Right renal pelvis (tissue), 4 donors: ENCODE data around the gene AMMECR1. TPM values are rescaled to one million over a fixed set of nuclear protein-coding genes. Genes with fewer than 3 reads are reported as not detected.
A peak's percentile ranks its signal among the peaks of the same experiment; 100 is the strongest.

Source experiments
- DNase-seq, 4 donors: peaks; one replicate each; pipeline ENCODE4 v3.0.0-alpha.2; 2013; ENCODE audit warnings: low read depth in 4 of 4, low spot score in 3 of 4, missing footprints in 1 of 4
- polyA plus RNA-seq, 4 donors: library from polyadenylated mRNA; unstranded; fragments of 120-200 nt; gene quantifications; one replicate each; pipeline ENCODE4 v1.2.1, GENCODE V29; 2013; ENCODE audit not compliant: insufficient read length in 4 of 4

The AMMECR1 gene
- polyA plus RNA-seq, 4 donors, result 17.9 to 21.2 (median 20.1) TPM

- no peak for DNase-seq
Observed at GRCh38 chrX:110315551-110315950, 2.3 kb downstream of the AMMECR1 start.

GRCh38 chrX:110311437-110312230 is 6.3 kb downstream of the AMMECR1 start:
- DNase-seq, result no peak

- no peak for DNase-seq
Observed at GRCh38 chrX:110310896-110311295, 7.0 kb downstream of the AMMECR1 start.

DNA sequence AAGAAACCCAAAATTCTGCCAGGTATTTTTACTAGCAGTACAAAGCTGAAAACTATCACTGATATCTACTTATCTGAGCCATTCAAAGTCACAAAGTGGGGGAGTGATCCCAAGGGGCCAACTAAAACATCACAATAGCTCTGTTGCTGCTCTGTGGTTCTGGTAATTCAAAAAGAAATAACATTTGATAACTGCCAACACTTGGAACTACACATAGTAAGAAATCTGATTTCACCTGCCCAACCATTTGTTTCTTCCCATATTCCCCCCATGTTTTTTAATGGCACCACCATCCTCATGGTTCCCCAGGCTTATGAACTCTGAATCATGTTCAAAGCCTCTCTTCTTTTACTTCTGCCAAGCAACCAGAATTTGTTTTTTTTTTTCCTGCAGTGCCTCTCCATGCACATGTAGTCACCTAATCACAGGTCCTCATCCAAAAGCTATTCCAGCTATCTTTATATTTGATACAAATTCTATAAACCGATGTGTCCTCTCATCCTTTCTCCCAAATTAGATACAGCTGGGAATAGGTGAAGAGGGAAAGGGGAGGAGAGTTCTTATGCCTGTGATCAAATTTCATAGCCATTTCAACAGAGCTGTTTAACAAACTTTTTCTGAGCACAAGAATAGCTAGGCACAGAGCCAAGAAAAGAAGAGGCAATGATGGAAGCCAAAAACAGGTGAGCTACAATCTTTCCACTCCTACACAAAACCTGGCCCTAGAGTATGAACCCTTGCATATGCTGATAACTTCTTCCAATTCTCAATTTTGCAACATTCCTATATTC is 7.7 kb downstream of the AMMECR1 start:
- DNase-seq, result no peak

GRCh38 chrX:110308220-110308619 is 9.7 kb downstream of the AMMECR1 start:
- no peak for DNase-seq

DNA sequence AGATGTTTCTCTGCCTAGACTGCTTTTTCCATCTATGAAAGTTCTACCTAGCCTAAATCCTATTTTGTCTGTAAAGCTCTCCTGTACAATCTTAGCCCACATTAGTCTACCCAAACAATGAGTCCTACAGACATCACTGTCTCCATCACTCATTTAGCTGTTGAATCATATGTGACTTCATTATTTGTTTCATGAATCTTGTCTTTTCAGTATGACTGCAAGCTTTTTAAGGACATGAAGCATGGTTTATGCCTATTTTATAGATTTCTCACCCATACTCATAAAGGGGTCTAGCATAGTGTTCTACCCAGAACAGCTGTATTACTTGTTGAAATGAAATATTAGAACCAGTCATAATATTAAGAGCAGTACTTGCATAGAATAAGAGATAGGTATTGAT is 13.0 kb downstream of the AMMECR1 start:
- no peak for DNase-seq

GRCh38 chrX:110304371-110304770 is 13.5 kb downstream of the AMMECR1 start:
- DNase-seq, result no peak

DNA sequence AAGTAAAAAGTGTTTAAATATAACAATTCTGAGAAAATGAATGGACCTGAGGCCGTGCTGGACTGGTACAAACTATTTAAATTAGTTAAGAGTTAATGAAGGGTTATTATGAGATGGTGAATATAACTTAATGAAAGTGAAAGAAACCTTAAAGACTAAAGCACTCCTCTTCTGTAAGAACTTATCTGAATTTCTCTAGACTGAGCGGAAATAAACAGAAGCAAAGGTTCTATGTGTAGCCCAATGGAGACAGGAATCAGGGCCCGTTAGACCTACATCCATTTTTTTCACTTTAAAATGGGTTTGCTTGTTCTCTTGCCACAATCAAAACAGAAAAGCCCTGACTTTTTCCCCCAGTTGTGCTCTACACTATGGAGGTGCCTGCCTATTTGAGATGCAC is 14.9 kb downstream of the AMMECR1 start:
- no peak for DNase-seq

DNA sequence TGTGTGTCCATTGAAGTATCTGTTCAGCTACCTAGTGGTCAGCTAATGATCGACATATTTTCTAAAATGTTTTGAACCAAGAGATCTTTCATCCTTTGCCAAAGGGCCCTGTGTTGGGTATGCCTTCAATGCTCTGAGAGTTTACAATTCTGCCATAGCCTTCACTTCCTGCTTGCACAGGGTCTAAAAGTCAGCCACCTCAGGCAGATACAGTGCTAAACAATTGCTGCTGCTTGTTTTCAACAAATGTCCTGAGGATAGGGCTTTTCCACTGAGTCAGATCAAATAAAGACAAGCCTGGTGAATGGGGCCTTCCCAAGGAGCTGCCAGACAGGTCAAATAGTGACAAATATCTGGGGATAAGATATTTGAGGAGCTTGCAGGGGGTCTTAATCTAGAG is 16.7 kb downstream of the AMMECR1 start:
- no peak for DNase-seq

DNA sequence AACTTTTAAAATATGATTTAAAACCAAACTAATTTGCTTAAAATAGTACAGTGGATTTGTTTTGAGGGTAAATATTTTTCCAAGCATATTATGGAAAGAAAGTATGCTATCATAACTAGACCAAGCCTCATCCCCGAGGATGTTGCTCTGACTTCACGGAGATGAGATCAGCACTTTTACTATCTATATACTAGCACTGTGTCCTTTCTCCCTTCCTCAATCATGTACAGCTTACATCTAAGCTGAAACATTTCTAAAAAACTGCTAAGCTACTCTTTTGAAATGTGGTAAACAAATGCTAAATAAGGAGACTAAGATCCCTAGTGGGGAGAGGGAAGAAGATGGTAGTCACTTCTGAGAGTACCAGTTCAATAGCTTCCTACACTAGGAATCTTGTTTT is 23.8 kb downstream of the AMMECR1 start:
- no peak for DNase-seq

- DNase-seq, result no peak
Observed at GRCh38 chrX:110293658-110294057, 24.2 kb downstream of the AMMECR1 start.

DNA sequence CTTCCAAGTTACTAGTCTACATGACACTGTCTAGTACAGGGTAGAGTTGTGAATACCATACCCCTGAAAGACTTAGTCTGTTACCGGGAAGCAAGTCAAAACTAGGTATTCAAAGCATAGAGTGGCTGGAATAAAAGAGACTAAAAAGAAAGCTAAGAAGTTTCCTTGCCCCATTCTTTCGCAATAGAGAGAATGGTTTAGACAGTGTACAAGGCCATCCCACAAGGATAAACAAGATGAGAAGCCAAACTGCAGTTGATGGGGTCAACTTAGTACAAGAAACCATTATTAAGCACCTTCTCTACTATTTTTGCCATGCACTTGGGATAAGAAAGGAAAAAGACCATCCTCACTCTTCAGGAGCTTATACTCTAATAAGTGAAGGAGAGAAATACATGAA is 30.3 kb downstream of the AMMECR1 start:
- no peak for DNase-seq

DNA sequence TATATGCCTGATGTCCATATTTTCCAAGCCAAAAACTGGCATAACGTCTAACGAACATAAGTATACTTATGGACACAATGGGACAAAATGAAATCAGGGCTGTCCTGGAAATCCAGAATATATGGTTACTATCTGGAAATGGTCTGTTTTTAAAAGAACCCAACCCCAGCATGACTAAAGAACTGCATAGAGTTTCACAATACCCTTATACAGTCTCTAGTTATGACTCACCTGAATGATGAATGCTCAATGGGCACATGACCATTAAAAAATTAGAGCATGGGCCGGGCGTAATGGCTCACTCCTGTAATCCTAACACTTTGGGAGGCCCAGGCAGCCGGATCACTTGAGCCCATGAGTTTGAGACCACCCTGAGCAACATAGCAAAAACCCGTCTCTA is 31.8 kb downstream of the AMMECR1 start:
- DNase-seq, result no peak

DNA sequence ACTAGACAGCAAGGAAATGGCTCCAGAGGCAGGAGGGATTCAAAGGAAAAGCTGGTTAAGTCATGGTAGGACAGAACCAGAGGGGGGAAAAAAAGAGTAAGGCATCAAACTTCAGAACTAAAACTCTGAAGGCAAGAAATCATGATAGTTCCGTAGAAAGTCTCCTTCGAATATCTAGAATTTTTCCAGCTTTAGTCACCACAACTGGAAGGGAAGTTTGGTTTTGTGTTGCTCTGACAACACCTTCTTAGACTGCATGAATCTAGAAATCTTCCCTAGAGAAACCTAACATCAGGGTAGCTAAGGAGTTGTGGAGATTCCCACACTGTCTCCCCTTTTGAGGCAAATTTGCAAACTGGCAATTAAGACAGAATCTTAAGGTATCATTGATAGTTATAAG is 33.7 kb downstream of the AMMECR1 start:
- no peak for DNase-seq

DNA sequence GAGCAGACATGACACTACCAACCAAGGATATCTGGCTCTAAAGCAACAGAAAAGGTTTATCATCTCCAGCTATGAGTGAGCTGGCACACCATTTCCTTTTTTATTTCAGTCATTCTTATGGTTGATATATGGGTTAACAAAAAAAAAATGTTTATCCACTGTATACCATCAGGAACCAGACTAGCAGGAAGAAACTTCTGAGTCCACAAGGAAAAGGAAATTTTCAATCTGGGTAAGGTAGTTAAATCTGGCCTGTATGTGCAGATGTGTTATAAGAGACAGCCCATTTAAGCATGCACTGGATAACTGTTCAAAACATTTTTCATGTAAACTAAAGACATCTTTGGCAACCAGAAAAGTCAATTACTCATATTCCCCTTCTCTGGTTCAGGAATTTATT is 35.0 kb downstream of the AMMECR1 start:
- no peak for DNase-seq

GRCh38 chrX:110281377-110281776 is 36.5 kb downstream of the AMMECR1 start:
- DNase-seq, result no peak

DNA sequence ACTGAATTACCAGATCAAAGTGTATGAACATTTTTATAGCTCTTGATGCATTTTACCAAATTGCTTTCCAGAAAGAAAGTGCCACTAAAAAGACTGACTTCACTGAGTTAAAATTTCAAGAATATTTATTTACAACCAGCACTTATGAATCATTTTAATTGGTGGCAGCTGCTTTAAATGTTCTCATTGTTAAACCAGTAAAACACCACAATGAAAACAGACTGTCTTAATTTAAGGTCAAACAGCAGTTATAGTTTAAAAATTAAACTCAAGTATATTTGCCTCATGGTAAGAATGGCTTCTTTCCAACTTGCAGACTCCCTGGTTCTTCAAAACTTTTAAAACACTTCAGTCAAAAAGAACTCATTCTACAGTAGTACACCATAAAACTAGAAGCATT is 36.9 kb downstream of the AMMECR1 start:
- peak in 3 of 4 donors; percentile 10 to 24 (median 12) for DNase-seq

DNA sequence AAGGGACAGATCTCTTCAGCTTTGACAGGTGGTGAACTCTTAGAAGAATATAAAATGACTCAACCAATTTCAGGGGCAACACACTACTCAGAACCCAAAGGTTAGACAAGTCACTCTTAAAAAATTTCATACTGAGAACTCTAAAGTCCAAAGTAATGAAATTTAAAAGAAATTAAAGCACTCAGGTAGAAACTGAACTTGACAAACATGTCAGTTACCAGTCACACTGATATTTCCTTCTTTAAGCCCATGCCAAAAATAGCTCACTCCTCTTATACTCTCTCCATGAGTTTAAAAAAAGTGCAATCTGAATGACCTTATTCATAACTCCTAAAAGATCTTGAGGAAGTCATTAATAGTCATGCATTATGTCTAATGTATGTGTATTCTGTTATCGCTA is 40.3 kb downstream of the AMMECR1 start:
- no peak for DNase-seq

GRCh38 chrX:110276778-110277177 is 41.1 kb downstream of the AMMECR1 start:
- DNase-seq, result no peak

DNA sequence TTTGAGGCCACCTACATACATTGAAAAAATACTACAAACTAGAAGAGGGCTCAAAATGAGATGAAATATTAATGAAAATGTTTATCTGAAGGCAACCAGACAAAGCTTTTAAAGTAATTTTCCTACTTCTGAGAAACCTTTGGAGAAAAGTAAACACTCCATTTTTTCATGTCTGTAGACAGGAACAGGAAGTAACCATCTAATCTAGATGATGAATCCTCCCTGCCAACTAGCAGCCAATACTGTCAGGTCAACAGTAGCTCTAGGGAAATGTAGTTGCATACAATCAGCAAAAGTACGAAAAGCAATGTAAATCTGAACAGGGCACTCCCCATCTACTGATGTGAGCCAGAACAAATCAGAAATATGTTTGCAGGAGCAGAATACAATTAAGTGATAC is 49.0 kb downstream of the AMMECR1 start:
- no peak for DNase-seq

DNA sequence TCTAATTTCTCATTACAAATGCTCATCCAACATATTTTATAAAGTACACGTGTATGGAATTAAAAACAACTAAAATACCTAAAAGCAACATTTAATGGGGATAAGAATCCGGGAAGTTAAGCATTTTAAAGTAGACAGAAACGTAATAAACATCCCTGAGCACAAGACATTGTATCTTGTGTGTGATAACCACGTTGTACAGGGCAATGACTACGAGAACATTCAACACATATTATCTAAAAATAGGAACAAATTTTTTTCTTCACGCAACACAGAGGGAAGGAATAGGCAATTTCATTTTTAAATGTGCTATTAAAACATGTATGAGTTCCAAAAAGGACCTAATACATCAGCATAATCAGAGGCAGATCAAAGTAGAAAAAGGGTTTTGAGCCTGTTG is 49.5 kb downstream of the AMMECR1 start:
- DNase-seq, result no peak

DNA sequence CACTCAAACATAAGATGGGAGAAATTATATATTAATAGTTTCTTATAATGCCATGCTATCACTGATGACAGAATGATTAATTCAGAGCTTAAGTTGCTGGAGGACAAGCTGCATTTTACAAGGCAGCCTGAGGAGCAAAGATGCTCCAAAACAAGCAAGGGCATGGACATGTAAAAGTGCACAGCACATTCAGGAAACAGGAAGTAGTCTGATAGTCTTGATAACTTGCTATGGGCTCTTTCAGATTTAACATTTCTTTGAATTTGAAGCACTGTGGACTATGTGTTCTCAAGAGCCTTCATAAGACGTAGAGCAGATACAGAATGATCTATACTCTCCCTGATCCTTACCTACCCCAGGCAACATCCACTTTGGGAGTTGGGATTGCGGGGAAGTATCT is 50.0 kb downstream of the AMMECR1 start:
- DNase-seq, result no peak
